Liver (tissue), 9 donors: ENCODE measurements around the gene CHMP1A. TPM values are rescaled to one million over a fixed set of nuclear protein-coding genes. Genes with fewer than 3 reads are reported as not detected.

Source experiments
- DNase-seq: peaks from one replicate; pipeline ENCODE4 v3.0.0-alpha.2; 2017; ENCODE audit warnings: low spot score
- H3K27ac ChIP-seq, 2 donors: one replicate each; pipeline ENCODE4 v1.7.0; 2013; ENCODE audit warnings: inconsistent platforms in 2 of 2, low read length in 2 of 2, control low read depth in 1 of 2, low read depth in 1 of 2, mild to moderate bottlenecking in 1 of 2
- H3K27me3 ChIP-seq, 4 donors: one replicate each; pipeline versions ENCODE4 v1.6.1 to v1.7.0; 2013; ENCODE audit warnings: low read length in 3 of 4, inconsistent platforms in 1 of 4, mild to moderate bottlenecking in 1 of 4, moderate library complexity in 1 of 4; ENCODE audit not compliant: control insufficient read depth in 4 of 4, insufficient read depth in 4 of 4
- H3K36me3 ChIP-seq, 4 donors: one replicate each; pipeline versions ENCODE4 v1.6.1 to v1.7.0; 2013; ENCODE audit warnings: low read length in 3 of 4, mild to moderate bottlenecking in 3 of 4, low read depth in 1 of 4, moderate library complexity in 1 of 4; ENCODE audit not compliant: control insufficient read depth in 4 of 4, insufficient read depth in 3 of 4
- H3K4me1 ChIP-seq, 4 donors: one replicate each; pipeline versions ENCODE4 v1.6.1 to v1.7.0; 2013; ENCODE audit warnings: low read length in 3 of 4, mild to moderate bottlenecking in 3 of 4, moderate library complexity in 1 of 4; ENCODE audit not compliant: control insufficient read depth in 4 of 4, insufficient read depth in 4 of 4
- H3K4me3 ChIP-seq, 3 donors: one replicate each; pipeline versions ENCODE4 v1.6.1 to v1.7.0; 2013; ENCODE audit warnings: low read length in 3 of 3, control low read depth in 1 of 3, low read depth in 1 of 3, mild to moderate bottlenecking in 1 of 3
- H3K9ac ChIP-seq, 2 donors: one replicate each; pipeline ENCODE4 v1.7.0; 2013; ENCODE audit warnings: low read length in 2 of 2, mild to moderate bottlenecking in 2 of 2, moderate library complexity in 2 of 2, control low read depth in 1 of 2, low read depth in 1 of 2
- H3K9me3 ChIP-seq, 4 donors: one replicate each; pipeline versions ENCODE4 v1.6.1 to v1.7.0; 2013; ENCODE audit warnings: low read length in 3 of 4; ENCODE audit not compliant: control insufficient read depth in 4 of 4
- ATF3 ChIP-seq: IDR thresholded peaks from 2 replicates; pipeline ENCODE4 v1.6.1; 2016; ENCODE audit warnings: antibody characterized with exemption
- CTCF ChIP-seq: fragments of 150-350 bp; IDR thresholded peaks from 2 replicates; pipeline ENCODE4 v1.5.1; 2017; ENCODE audit warnings: improper control_type of control experiment, low read depth, low read length; ENCODE audit not compliant: missing input control
- EGR1 ChIP-seq, 2 donors: IDR thresholded peaks; 2 replicates each; pipeline ENCODE4 v1.6.1; 2016 to 2018; ENCODE audit warnings: antibody characterized with exemption in 2 of 2, low read depth in 2 of 2
- FOXA1 ChIP-seq: IDR thresholded peaks from 2 replicates; pipeline ENCODE4 v1.6.1; 2016; ENCODE audit warnings: antibody characterized with exemption
- FOXA2 ChIP-seq: IDR thresholded peaks from 2 replicates; pipeline ENCODE4 v1.6.1; 2016; ENCODE audit warnings: antibody characterized with exemption
- GABPA ChIP-seq, 2 donors: IDR thresholded peaks in 1 of 2; conservative IDR thresholded peaks in 1 of 2; 2 replicates each; pipeline ENCODE4 v1.6.1; 2016; ENCODE audit warnings: antibody characterized with exemption in 2 of 2, mild to moderate bottlenecking in 1 of 2, moderate library complexity in 1 of 2
- HNF4A ChIP-seq, 2 donors: conservative IDR thresholded peaks; 2 replicates each; pipeline ENCODE4 v1.6.1; 2016; ENCODE audit warnings: antibody characterized with exemption in 2 of 2, mild to moderate bottlenecking in 2 of 2
- HNF4G ChIP-seq: IDR thresholded peaks from 2 replicates; pipeline ENCODE4 v1.6.1; 2016; ENCODE audit warnings: antibody characterized with exemption
- JUND ChIP-seq, 2 donors: IDR thresholded peaks; 2 replicates each; pipeline ENCODE4 v1.6.1; 2016; ENCODE audit warnings: antibody characterized with exemption in 2 of 2
- MAX ChIP-seq: IDR thresholded peaks from 2 replicates; pipeline ENCODE4 v1.6.1; 2016; ENCODE audit warnings: antibody characterized with exemption
- RAD21 ChIP-seq, 2 donors: IDR thresholded peaks; 2 replicates each; pipeline ENCODE4 v1.6.1; 2016; ENCODE audit warnings: antibody characterized with exemption in 2 of 2, mild to moderate bottlenecking in 2 of 2
- REST ChIP-seq: IDR thresholded peaks from 2 replicates; pipeline ENCODE4 v1.6.1; 2016; ENCODE audit warnings: antibody characterized with exemption, mild to moderate bottlenecking
- SP1 ChIP-seq: IDR thresholded peaks from 2 replicates; pipeline ENCODE4 v1.6.1; 2018; ENCODE audit warnings: antibody characterized with exemption, mild to moderate bottlenecking
- TAF1 ChIP-seq: conservative IDR thresholded peaks from 2 replicates; pipeline ENCODE4 v1.6.1; 2016; ENCODE audit warnings: antibody characterized with exemption, mild to moderate bottlenecking
- YY1 ChIP-seq: IDR thresholded peaks from 2 replicates; pipeline ENCODE4 v1.6.1; 2016; ENCODE audit warnings: antibody characterized with exemption, mild to moderate bottlenecking
- WGBS: extraction: QIAGEN DNeasy Blood & Tissue Kit; methylation state at CpG from one replicate; pipeline ENCODE4 v1.1.7; 2013; 5-methylcytosine and 5-hydroxymethylcytosine counted together
- polyA plus RNA-seq, 2 donors: library from polyadenylated mRNA; stranded (reverse) in 1 of 2; unstranded in 1 of 2; fragments of 200-250 nt in 1 of 2; fragments of >200 nt in 1 of 2; fragmentation: Nextera tagmentation in 1 of 2; extraction: Ambion mirVana in 1 of 2; gene quantifications; one replicate each; pipeline versions ENCODE4 v1.2.1 to v1.2.3, GENCODE V29; 2013 to 2015
- total RNA-seq, 2 donors: library from RNA; depleted of rRNA; stranded (reverse); fragments of >200 nt; gene quantifications; one replicate each; pipeline ENCODE4 v1.2.3, GENCODE V29; 2014
- TF ChIP-seq, protein P1 (sequence below): IDR thresholded peaks from 2 replicates; pipeline ENCODE4 v1.6.1; 2016; ENCODE audit warnings: antibody characterized with exemption
- donor health status: healthy.
- donor health status: healthy.
- donor health status: healthy.
- donor health status: healthy.
- donor health status: healthy.

The CHMP1A gene
- total and polyA plus RNA-seq, 4 donors, result 25.7 to 36.7 (median 32.3) TPM

DNA sequence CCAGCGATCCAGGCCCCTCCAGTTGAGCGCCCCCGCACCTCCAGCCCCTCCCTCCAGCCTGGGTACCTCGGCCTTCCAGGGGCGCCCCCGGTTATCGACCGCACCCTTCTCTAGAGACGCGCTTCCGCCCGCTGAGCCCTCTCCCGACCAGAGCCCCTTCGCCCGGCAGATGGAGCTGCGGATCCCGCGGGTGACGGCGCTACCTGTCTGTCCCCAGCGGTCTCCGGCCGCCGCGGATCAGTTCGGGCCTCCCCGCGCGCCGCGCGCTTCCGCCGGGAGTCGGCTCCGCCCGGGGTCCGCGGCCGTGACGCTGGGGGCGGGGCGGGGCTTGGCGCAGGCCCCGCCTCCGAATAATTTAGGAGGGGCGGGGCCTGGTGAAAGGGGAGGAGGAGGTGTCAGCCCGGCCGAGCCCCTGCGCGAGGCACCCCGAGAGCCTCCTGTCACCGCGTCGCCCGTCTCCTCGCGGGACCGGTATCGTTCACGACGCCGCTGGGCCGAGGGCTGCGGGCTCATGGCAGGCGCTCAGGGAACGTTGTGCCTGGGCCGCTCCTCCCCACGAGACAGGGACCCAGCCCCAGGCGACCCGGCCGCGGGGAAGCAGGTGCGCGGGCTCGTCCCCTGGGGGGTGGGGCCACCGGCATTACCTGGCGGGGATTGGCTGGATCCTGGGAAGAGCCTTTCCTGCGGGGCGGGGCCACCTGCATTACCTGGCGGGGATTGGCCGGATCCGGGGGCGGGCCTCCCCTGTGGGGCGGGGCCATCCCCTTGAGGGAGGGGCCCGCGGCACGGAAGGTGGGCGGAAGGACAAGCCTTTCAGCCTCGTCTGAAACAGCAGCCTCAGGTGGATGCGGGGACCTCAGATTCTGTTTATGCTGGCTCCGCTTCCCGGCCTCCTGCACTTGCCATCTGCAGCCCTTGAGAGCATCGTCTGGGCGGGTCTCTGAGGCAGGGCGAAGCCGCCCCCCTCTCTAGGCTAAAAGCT lies 44.2 kb upstream of the CHMP1A start, which contains the start of gene SPATA2L:
SPATA2L (minus strand) TSS at position 281 of the 982 bp plus-strand sequence. CDS start 473 bp downstream, outside the sequence.
- H3K27ac ChIP-seq, result peak within 1 kb of the TSS; percentile 80 to 96
- H3K4me1 ChIP-seq, result peaks cover 8 to 34% (median 19%) of the 10 kb centered on the region in 4 donors
- H3K36me3 ChIP-seq, result peaks cover 0 to 3% (median 0%) of the 10 kb centered on the region in 4 donors
- TF ChIP-seq JUND (IDR thresholded peaks at IDR 0.05), result no peak
- TF ChIP-seq EGR1 (IDR thresholded peaks at IDR 0.05; ENCODE audit: low read depth in 2 of 2), result peak in 1 of 2 donors; percentile 58
- peak; percentile 63 for TF ChIP-seq YY1
- peak; percentile 14 for TF ChIP-seq REST
- TF ChIP-seq SP1, result peak; percentile 80
- TF ChIP-seq HNF4G, result no peak
- H3K27me3 ChIP-seq, result no peaks in the 10 kb centered on the region
- under 1% methylated on average over 97 of the region's 97 CpGs for WGBS
- H3K9me3 ChIP-seq, result no peaks in the 10 kb centered on the region
- peak; percentile 94 for DNase-seq
- peak within 1 kb of the TSS; percentile 66 to 82 (median 73) for H3K4me3 ChIP-seq
- peak within 1 kb of the TSS in 1 of 2 donors; percentile 90 for H3K9ac ChIP-seq

DNA sequence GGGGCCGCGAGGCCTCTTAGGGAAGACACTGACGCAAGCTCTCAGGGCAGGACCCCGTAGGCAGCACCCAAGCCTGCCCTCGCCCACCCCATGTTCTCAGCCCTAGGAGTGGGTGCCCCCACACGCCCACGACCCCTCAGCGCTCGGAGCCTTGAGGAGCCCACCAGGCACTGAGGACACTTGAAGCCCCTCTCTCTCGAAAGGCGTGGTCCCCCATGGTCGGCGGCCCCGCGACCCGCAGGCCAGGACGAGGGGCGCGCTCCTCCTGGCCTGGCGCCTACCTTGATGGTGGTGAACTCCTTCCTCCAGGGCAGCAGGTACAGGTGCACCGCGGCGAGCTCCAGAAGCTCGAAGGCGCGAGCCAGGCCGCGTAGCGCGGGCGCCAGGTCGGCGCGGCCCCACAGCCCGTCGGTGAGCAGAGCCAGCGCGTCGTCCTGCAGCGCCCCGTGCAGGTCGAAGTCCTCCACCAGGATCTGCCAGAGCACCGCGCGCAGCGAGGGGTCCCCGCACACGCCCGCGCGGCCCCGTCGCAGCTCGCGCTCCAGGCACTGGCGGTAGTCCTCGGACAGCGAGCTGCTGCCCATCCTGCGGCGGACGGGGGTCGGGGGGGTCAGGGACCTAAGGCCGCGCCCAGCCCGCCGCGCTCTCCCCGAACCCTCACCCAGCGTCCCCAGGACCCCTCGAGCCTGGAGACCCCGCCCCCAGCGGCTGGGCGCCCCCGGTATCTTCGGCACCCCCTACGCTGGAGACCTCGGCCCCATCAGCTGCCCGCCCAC lies 43.3 kb upstream of the CHMP1A start:
- Histone ChIP-seq H3K9me3 (no peaks in the 10 kb centered on the region), H3K27ac (peak overlapping the region; percentile 80 to 96), H3K36me3 (peaks cover 0 to 8% (median 2%) of the 10 kb centered on the region in 4 donors), H3K4me1 (peaks cover 8 to 28% (median 16%) of the 10 kb centered on the region in 4 donors), H3K9ac (peak overlapping the region in 1 of 2 donors; percentile 90), H3K27me3 (no peaks in the 10 kb centered on the region), H3K4me3 (peak overlapping the region; percentile 34 to 82 (median 59))
- peak; percentile 58 for DNase-seq
- WGBS, result 1% methylated on average over 78 of the region's 78 CpGs
- no peak for TF ChIP-seq HNF4A (conservative IDR thresholded peaks at IDR 0.05)
- TF ChIP-seq, protein P1, sequence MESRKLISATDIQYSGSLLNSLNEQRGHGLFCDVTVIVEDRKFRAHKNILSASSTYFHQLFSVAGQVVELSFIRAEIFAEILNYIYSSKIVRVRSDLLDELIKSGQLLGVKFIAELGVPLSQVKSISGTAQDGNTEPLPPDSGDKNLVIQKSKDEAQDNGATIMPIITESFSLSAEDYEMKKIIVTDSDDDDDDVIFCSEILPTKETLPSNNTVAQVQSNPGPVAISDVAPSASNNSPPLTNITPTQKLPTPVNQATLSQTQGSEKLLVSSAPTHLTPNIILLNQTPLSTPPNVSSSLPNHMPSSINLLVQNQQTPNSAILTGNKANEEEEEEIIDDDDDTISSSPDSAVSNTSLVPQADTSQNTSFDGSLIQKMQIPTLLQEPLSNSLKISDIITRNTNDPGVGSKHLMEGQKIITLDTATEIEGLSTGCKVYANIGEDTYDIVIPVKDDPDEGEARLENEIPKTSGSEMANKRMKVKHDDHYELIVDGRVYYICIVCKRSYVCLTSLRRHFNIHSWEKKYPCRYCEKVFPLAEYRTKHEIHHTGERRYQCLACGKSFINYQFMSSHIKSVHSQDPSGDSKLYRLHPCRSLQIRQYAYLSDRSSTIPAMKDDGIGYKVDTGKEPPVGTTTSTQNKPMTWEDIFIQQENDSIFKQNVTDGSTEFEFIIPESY, result no peak
- TF ChIP-seq HNF4G, result no peak
- no peak for TF ChIP-seq FOXA1
- no peak for TF ChIP-seq CTCF
- no peak for TF ChIP-seq YY1
- TF ChIP-seq MAX, result no peak
- TF ChIP-seq JUND (IDR thresholded peaks at IDR 0.05), result no peak
- TF ChIP-seq EGR1 (IDR thresholded peaks at IDR 0.05; ENCODE audit: low read depth in 2 of 2), result no peak
- TF ChIP-seq FOXA2, result no peak
- TF ChIP-seq GABPA (IDR thresholded peaks at IDR 0.05 in 1 of 2, conservative IDR thresholded peaks at IDR 0.05 in 1 of 2), result no peak
- no peak for TF ChIP-seq ATF3
- TF ChIP-seq RAD21 (IDR thresholded peaks at IDR 0.05), result no peak
- TF ChIP-seq SP1, result no peak
- TF ChIP-seq REST, result no peak
- TF ChIP-seq TAF1, result no peak
